ENCODE data around the gene CDC14A.

The CDC14A gene

DNA sequence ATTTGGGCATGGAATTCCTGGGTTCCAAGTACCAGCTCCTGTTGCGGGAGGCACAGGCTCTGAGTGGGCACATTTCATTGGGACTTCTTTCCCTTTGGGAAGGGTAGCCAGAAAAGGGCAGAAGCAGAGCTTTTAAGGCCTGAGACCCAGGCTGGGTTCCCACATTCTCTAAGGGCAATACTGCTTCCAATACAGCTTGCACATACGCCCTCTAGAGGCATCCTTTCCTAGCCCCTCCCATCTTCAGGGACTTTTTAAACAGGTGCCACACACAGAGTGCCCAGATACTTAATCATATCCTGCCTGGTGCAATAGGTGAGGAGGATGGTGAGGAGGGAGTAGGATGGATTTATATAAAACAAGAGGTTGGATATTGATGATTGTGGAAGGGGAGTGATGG, 191.3 kb downstream of the CDC14A start:
- DNase-seq: peak in 1 of 2 donors; percentile 17

DNA sequence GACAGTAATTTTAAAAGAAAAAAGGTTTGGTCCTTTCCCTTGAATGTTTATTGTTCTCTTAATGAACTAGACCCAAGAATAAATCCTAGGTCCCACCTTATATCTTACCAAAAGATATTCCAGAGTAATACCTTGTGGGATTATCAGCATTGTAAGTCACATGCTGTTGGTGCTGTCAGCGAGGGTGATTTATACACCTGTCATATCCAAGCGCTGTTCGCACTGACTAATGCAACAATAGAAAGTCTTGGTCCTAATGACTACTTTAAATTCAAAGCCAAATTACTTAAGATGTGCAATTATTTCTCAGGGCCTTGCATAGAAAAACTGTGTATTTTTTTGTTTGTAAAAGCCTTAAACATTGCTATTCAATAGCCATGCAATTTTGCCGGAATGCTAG, 192.5 kb downstream of the CDC14A start:
- no peak for DNase-seq

DNA sequence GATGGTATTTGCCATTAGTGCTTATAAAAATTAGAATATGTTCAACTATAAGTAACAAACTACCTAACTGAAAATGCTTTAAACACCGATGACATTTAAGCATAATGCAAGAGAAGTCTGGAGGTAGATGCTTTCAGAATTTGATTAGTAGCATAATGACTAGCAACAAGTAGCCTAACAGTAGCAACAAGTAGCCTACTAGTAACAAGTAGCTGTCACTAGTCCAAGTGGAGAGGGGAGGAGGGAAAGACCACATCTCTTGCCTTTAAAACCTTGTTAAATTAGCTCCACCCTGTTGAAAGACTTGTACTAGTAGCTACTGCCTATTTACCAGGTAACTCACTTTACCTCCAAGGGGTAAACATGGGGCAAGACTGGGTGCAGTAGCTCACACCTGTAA, 193.5 kb downstream of the CDC14A start:
- no peak for DNase-seq

DNA sequence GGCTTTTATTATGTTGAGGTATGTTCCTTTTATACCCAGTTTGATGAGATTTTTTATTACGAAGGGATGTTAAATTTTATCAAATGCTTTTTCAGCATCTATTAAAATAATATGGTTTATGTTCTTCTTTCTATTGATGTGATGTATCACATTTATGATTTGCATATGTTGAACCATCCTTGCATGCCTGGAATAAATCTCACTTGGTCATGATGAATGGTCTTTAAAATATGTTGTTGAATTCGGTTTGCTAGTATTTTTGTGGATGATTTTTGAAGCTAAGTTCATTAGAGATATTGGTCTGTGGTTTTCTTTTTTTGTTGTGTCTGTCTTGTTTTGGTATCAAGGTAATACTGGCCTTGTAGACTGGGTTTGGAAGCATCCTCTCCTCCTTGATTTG, 199.7 kb downstream of the CDC14A start:
- no peak for DNase-seq

DNA sequence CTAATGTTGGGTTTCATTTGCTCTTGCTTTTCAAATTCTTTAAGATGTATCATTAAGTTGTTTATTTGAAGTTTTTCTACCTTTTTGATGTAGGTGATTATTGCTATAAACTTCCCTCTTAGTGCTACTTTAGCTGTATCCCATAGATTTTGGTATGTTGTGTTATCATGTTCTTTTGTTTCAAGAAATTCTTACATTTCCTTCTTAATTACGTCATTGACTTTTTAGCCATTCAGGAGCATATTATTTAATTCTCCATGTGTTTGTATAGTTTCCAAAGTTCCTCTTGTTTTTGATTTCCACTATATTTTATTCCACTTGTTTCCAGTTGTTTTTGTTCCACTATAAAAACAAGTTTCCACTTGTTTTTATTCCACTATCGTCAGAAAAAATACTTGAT, 200.6 kb downstream of the CDC14A start:
- DNase-seq: no peak

DNA sequence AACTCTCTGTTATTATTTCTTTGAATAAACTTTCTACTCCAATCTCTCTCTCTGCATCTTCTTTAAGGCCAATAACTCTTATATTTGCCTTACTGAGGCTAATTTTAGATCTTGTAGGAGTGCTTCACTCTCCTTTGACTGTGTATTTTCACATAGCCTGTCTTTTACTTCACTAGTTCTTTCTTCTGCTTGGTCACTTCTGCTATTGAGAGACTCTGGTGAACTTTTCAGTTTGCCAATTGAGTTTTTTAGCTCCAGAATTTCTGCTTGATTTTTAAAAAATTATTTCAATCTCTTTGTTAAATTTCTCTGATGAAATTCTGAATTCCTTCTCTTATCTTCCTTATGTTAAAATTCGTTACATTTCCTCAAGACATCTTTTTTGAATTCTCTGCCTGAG, 203.9 kb downstream of the CDC14A start:
- DNase-seq: no peak

DNA sequence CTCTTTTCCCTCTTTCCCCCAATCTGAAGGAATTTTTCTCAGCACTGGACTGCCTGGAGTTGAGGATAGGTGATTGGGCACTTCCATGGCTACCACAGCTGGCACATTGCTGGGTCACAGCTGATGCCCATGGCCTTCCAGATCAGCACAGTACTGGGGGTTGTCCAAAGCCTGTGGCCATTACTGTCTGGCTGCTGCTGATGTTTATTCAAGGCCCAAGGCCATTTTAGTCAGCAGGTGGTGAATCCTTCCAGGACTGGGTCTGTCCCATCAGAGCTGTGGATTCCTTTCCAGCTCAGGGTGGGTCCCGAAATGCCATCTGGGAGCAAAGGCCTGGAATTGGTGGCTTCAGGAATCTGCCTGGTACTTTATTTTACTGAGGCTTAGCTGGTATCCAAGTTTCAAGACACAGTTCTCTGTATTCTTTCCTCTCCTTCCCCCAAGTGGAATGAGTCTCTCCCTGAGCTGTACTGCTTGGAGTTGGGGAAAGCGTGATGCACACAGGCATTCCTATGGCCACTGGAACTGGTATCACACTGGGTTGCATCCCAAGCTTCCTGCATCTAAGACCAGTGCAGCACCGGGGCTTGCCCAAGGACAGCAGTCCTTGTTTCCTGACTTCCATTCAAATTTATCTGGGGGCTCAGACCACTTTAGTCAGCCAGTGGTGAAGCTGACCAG, 204.8 kb downstream of the CDC14A start:
- no peak for DNase-seq

DNA sequence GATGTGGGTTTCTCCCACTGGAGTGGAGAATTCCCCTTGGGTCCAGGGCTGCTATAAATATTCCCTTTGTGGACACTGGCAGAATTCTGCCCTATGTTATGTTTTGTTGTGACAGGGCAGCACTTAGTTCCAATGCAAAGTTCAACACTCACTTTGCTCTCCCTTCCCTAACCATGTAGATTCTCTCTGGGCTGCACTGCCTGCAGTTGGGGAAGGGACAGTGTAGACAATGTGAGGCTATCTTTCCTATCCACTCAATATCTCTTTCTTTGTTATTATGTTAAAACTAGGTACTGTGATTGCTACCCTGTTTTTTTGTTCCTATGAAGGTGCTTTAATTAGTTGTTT, 205.3 kb downstream of the CDC14A start:
- DNase-seq: no peak

DNA sequence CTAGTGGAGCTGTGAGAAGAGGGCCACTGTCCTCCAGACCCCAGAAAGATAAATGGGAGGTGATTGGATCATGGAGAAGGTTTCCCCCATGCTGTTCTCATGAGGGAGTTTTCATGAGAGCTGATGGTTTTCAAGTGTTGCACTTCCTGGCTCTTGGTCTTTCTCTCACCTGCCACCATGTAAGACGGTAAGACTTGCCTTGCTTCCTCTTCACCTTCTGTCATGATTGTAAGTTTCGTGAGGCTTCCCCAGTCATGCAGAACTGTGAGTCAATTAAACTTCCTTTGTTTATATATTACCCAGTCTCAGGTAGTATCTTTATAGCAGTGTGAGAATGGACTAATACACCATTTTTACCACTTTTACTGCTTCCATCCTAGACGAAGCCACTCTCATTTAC, 213.2 kb downstream of the CDC14A start:
- DNase-seq: no peak

DNA sequence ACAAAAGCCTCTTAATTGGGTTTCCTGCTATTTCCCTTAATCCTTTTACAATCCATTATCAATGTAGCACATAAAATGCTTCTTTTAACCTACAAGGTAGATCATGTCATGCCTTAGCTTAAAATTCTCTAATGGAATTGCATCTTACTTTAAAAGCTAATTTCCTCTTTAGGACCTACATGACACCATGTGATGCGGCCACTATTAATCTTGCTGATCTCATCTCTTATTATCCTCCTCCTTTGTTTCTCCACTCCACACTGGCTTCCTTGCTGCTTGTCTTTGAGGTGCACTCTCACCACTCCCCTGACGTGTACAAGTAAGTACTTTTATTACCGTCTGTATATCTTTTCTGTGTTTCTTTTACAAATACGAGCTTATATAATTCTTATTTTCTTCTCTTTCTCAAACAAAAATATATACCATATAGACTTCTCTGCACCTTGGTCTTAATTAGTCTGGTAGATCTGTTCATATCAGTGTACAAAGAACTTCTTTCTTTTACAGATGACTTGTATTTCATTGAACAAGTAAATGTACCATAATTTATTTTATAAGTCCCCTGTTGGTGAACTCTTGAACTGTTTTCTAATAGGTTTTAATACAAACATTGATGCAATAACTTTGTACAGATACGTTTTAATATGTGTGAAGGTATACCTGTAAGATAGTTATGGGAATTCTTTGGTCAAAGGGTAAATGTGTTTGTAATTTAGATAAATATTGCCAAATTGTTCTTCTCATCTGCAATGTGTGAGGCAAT, 213.8 kb downstream of the CDC14A start:
- no peak for DNase-seq

DNA sequence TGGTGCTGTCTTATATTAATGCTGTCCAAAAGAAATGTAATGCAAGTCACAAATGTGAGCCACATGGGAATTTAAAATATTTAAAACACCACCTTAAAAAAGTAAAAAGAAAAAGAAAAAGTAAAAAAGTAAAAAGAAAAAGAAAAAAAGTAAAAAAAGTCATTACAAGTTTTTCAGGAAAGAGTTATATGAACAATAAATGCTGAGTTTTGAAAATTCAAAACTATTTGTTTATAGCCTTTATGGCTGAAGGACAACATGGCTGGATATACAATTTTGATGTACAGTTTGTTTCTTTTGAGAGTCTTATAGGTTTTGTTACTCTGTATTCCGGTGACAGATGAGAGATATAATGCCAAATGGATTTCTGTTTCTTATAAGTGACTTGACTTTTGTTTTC, 214.8 kb downstream of the CDC14A start:
- no peak for DNase-seq

Measured in bone marrow (tissue), 2 donors.